Sigmoid colon (tissue), 4 donors: ENCODE data around the gene PADI1.

Source experiments
- EP300 ChIP-seq, 4 donors: sonication (generic); formaldehyde crosslinking; IDR thresholded peaks; one replicate each; pipeline ENCODE4 v1.6.1; 2017; ENCODE audit warnings: antibody characterized with exemption in 4 of 4
- TF ChIP-seq, protein P1 (sequence below), 4 experiments: fragments of 450-650 bp in 3 of 4; fragments of 200-600 bp in 1 of 4; IDR thresholded peaks; one replicate each; pipeline ENCODE4 v1.5.1; 2016 to 2019; ENCODE audit warnings: antibody characterized with exemption in 4 of 4, mild to moderate bottlenecking in 3 of 4, moderate library complexity in 2 of 4

DNA sequence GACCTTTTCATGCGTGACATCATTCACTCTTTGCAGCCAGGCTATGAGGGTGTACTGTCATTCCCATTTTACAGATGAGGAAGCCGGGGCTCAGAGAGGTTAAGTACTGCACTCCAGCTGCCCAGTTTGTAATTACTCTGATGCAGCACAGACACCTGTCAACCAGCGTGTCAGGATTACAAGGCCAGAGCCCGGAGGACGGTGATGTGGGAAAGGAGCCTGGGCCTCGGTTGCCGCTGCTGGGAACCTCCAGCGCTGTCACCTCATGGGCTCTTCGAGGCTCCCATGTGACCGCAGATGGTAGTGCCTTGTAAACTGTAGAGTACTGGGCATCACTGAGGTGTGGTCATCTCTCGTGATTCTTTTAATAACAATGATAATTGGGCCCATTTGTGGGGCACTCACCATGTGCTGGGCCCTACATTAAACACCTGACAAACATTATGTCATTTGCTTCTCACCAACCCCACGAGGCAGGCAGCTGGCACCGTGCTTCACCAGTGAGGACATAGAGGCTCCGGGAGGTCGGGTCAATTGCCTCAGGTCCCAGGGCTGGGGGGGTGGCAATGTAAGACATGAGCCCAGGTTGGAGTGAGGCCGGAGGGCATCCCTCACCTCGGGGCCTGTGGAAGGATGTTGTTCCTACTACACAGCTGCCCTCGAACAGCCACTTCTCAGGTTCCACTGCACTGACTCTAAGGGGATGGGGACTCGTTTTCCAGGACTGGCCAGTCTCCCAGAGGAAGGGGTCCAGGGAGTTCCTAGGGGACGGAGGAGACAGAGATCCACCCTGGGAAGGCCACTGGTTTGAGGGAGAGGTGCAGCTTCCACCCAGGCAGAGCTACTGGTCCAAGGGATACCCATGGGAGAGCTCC, 42.8 kb upstream of the PADI1 start:
- no peak for TF ChIP-seq EP300 (IDR thresholded peaks at IDR 0.05)
- TF ChIP-seq, protein P1, sequence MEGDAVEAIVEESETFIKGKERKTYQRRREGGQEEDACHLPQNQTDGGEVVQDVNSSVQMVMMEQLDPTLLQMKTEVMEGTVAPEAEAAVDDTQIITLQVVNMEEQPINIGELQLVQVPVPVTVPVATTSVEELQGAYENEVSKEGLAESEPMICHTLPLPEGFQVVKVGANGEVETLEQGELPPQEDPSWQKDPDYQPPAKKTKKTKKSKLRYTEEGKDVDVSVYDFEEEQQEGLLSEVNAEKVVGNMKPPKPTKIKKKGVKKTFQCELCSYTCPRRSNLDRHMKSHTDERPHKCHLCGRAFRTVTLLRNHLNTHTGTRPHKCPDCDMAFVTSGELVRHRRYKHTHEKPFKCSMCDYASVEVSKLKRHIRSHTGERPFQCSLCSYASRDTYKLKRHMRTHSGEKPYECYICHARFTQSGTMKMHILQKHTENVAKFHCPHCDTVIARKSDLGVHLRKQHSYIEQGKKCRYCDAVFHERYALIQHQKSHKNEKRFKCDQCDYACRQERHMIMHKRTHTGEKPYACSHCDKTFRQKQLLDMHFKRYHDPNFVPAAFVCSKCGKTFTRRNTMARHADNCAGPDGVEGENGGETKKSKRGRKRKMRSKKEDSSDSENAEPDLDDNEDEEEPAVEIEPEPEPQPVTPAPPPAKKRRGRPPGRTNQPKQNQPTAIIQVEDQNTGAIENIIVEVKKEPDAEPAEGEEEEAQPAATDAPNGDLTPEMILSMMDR (IDR thresholded peaks at IDR 0.05) = no peak
